Measurements from ENCODE around the gene AHRR.

DNA sequence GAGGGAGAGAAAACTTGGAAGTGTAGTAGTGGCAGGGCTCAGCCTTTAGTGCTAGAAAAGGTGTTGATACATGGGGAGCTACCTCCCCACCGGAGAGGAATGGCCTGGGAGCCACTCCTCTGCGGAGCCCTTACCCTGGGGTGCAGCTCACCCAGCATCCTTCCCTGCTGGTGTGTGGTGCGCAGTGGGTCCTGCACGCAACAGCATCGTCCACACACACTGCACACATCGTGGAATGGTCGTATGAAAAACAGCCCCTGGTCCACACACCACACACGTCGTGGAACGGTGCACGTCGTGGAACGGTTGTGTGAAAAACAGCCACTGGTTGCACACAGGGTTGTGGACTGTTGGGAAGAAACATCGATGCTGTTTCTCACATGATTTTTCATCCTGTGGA, 16.1 kb upstream of the AHRR start:
- TF ChIP-seq CTCF (IDR thresholded peaks at IDR 0.05) (no peak), POLR2AphosphoS5 (IDR thresholded peaks at IDR 0.05; ENCODE audit: insufficient read depth in 1 of 2, low read depth in 1 of 2) (no peak)
